Right lobe of liver (tissue), 4 donors: ENCODE results near the gene DZIP1L.

Source experiments
- POLR2A ChIP-seq: fragments of 450-650 bp; IDR thresholded peaks from one replicate; pipeline ENCODE4 v1.6.1; 2017; ENCODE audit warnings: antibody characterized with exemption, mild to moderate bottlenecking
- TF ChIP-seq, protein P1 (sequence below), 4 donors: fragments of 200-600 bp in 3 of 4; fragments of 450-650 bp in 1 of 4; IDR thresholded peaks; one replicate each; pipeline versions ENCODE4 v1.5.1 to v1.8.0; 2016 to 2022; ENCODE audit warnings: antibody characterized with exemption in 4 of 4, mild to moderate bottlenecking in 2 of 4
- donor health status: DM: no; HTN: no; CAD: no.
- donor health status: DM: no; HTN: no; CAD: no.
- donor health status: DM: no; HTN: yes; CAD: no.

DNA sequence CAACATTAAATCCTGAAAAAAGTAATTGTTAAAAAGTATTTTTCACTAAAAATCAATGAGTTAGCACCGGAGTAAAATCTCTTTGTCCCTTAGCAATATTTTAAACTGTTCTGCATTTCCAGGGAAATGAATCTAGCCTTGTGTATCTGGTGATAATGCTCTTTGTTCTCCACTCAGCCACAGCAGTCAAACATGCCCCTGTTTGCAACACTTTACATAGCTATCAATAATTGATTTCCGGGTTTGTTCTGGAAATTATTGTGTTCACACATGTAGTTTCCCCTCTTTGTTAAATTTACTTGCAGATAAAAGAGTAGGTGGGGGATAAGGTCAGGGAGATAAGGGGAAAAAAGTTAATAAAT lies 20.4 kb upstream of the DZIP1L start:
- TF ChIP-seq, protein P1, sequence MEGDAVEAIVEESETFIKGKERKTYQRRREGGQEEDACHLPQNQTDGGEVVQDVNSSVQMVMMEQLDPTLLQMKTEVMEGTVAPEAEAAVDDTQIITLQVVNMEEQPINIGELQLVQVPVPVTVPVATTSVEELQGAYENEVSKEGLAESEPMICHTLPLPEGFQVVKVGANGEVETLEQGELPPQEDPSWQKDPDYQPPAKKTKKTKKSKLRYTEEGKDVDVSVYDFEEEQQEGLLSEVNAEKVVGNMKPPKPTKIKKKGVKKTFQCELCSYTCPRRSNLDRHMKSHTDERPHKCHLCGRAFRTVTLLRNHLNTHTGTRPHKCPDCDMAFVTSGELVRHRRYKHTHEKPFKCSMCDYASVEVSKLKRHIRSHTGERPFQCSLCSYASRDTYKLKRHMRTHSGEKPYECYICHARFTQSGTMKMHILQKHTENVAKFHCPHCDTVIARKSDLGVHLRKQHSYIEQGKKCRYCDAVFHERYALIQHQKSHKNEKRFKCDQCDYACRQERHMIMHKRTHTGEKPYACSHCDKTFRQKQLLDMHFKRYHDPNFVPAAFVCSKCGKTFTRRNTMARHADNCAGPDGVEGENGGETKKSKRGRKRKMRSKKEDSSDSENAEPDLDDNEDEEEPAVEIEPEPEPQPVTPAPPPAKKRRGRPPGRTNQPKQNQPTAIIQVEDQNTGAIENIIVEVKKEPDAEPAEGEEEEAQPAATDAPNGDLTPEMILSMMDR (IDR thresholded peaks at IDR 0.05): no peak
- no peak for TF ChIP-seq POLR2A
